Transverse colon (tissue), 4 donors: Measurements from ENCODE around the gene B4GALT7. TPM values are rescaled to one million over a fixed set of nuclear protein-coding genes. Genes with fewer than 3 reads are reported as not detected.
"Not testable (repeated sequence)": the region's sequence is repeated elsewhere in the genome, so short reads cannot be mapped to it uniquely, and the experiment has no call there.

Experiments
- DNase-seq: peaks from one replicate; pipeline ENCODE4 v3.0.0-alpha.2; 2019
- H3K27ac ChIP-seq, 4 donors: fragments of 200-600 bp; sonication (generic); 2 replicates each; pipeline ENCODE4 v1.5.1; 2016 to 2018; ENCODE audit warnings: inconsistent platforms in 4 of 4
- H3K27me3 ChIP-seq: fragments of 200-600 bp; sonication (generic); 2 replicates; pipeline ENCODE4 v1.5.1; 2017; ENCODE audit warnings: inconsistent platforms
- H3K36me3 ChIP-seq, 4 donors: fragments of 200-600 bp; sonication (generic); 2 replicates each; pipeline ENCODE4 v1.5.1; 2017 to 2019; ENCODE audit warnings: inconsistent platforms in 4 of 4
- H3K4me1 ChIP-seq, 4 donors: fragments of 200-600 bp; sonication (generic); 2 replicates each; pipeline ENCODE4 v1.5.1; 2017 to 2020; ENCODE audit warnings: inconsistent platforms in 4 of 4
- H3K4me3 ChIP-seq, 4 donors: fragments of 200-600 bp; sonication (generic); 1 replicate in 1 of 4; 2 replicates in 3 of 4; pipeline versions ENCODE4 v1.5.1 to v1.6.1; 2017 to 2019; ENCODE audit warnings: inconsistent platforms in 4 of 4
- H3K9me3 ChIP-seq, 2 donors: fragments of 200-600 bp; sonication (generic); 2 replicates each; pipeline ENCODE4 v1.5.1; 2017 to 2019; ENCODE audit warnings: inconsistent platforms in 2 of 2
- CTCF ChIP-seq, 5 experiments: fragments of 200-600 bp in 3 of 5; fragments of 450-650 bp in 2 of 5; sonication (generic) in 3 of 5; IDR thresholded peaks; 1 replicate in 2 of 5; 2 replicates in 3 of 5; pipeline ENCODE4 v1.5.1; 2016 to 2017; ENCODE audit warnings: antibody characterized with exemption in 5 of 5, inconsistent platforms in 3 of 5, mild to moderate bottlenecking in 2 of 5, moderate library complexity in 1 of 5
- EP300 ChIP-seq: sonication (generic); formaldehyde crosslinking; IDR thresholded peaks from one replicate; pipeline ENCODE4 v1.6.1; 2017; ENCODE audit warnings: antibody characterized with exemption, low read depth
- POLR2A ChIP-seq: fragments of 450-650 bp; IDR thresholded peaks from one replicate; pipeline ENCODE4 v1.6.1; 2016; ENCODE audit warnings: antibody characterized with exemption, mild to moderate bottlenecking, moderate library complexity
- POLR2AphosphoS5 ChIP-seq, 3 donors: sonication (generic); formaldehyde crosslinking; IDR thresholded peaks; one replicate each; pipeline ENCODE4 v1.6.1; 2016; ENCODE audit warnings: antibody characterized with exemption in 3 of 3
- WGBS, 2 donors: methylation state at CpG; one replicate each; pipeline ENCODE4 v1.1.5; 2018; ENCODE audit warnings: low coverage in 1 of 2; 5-methylcytosine and 5-hydroxymethylcytosine counted together
- in situ Hi-C, 4 donors: fragments of 200-750 bp; cut with MboI; loops; one replicate each; pipeline versions ENCODE4 v1.15.0 to v1.15.1; 2017; ENCODE audit warnings: low sequenced_read_pairs in 3 of 4, low pct_ligation_motif_present in 1 of 4, low pct_unique_long_range_greater_than_20kb in 1 of 4
- intact Hi-C: fragments of 100-400 bp; cut with DNase I; formaldehyde crosslinking; loops from one replicate; pipeline ENCODE4 v1.15.1; 2023; ENCODE audit warnings: low total_unique reads
- total RNA-seq, 4 donors: library from RNA; depleted of rRNA; stranded (reverse); fragments of >200 nt; gene quantifications; one replicate each; pipeline ENCODE4 v1.1.0, GENCODE V29; 2016

Gene B4GALT7
- total RNA-seq, 4 donors from 2014 or later, result 17.9 to 38.5 (median 27.0) TPM

- WGBS, 2 donors, result 93 to 100% methylated on average over 1 to 2 of the region's 2 CpGs
- TF ChIP-seq CTCF (IDR thresholded peaks at IDR 0.05), result no peak
- TF ChIP-seq POLR2A, result no peak
- no peak for TF ChIP-seq POLR2AphosphoS5 (IDR thresholded peaks at IDR 0.05)
- no peak for TF ChIP-seq EP300
- no peaks in the 10 kb centered on the region for H3K4me1 ChIP-seq
- peaks cover 0 to 35% (median 14%) of the 10 kb centered on the region in 4 donors for H3K36me3 ChIP-seq
- no peak overlapping the region for H3K4me3 ChIP-seq
- no peak for DNase-seq
- no peaks in the 10 kb centered on the region for H3K9me3 ChIP-seq
- no peak overlapping the region for H3K27ac ChIP-seq
- intact Hi-C loops, result no loop called here
- in situ Hi-C loops, result loop anchor here in 1 of 4 donors (25.0 kb wide), 1 partner anchor 442 kb away; no protein-coding TSS in a partner anchor
- no peaks in the 10 kb centered on the region for H3K27me3 ChIP-seq
Measured at GRCh38 chr5:177620560-177620959, 20.6 kb downstream of the B4GALT7 start.

GRCh38 chr5:177624172-177624571 is 24.2 kb downstream of the B4GALT7 start:
- H3K27me3 ChIP-seq, intact Hi-C loops, H3K4me3 ChIP-seq, DNase-seq, H3K36me3 ChIP-seq, H3K9me3 ChIP-seq, H3K27ac ChIP-seq, H3K4me1 ChIP-seq: not testable (repeated sequence)
- in situ Hi-C loops, result loop anchor here in 1 of 4 donors (25.0 kb wide), 1 partner anchor 438 kb away; no protein-coding TSS in a partner anchor
- WGBS, 2 donors, result 97% methylated on average over 10 of the region's 10 CpGs; no CpG with 5 or more reads in 1 of the 2 donors

GRCh38 chr5:177630186-177630585 is 30.3 kb downstream of the B4GALT7 start:
- H3K9me3 ChIP-seq, H3K4me3 ChIP-seq, DNase-seq, H3K27me3 ChIP-seq, H3K36me3 ChIP-seq, intact Hi-C loops, H3K4me1 ChIP-seq, H3K27ac ChIP-seq, in situ Hi-C loops: not testable (repeated sequence)

- H3K9me3 ChIP-seq, H3K4me1 ChIP-seq, DNase-seq, H3K4me3 ChIP-seq, intact Hi-C loops, H3K27me3 ChIP-seq, in situ Hi-C loops, H3K27ac ChIP-seq, H3K36me3 ChIP-seq: not testable (repeated sequence)
- 83 to 93% methylated on average over 1 to 3 of the region's 3 CpGs for WGBS, 2 donors
Measured at GRCh38 chr5:177634912-177635311, 35.0 kb downstream of the B4GALT7 start.

- H3K4me3 ChIP-seq, H3K36me3 ChIP-seq, DNase-seq, H3K9me3 ChIP-seq, intact Hi-C loops, H3K4me1 ChIP-seq, H3K27me3 ChIP-seq, in situ Hi-C loops, H3K27ac ChIP-seq: not testable (repeated sequence)
- no CpG with 5 or more reads among the region's 1 CpG for WGBS, 2 donors
Measured at GRCh38 chr5:177645462-177645861, 45.5 kb downstream of the B4GALT7 start.

- H3K4me3 ChIP-seq, DNase-seq, intact Hi-C loops, H3K27me3 ChIP-seq, H3K4me1 ChIP-seq, H3K9me3 ChIP-seq, H3K36me3 ChIP-seq, H3K27ac ChIP-seq, in situ Hi-C loops: not testable (repeated sequence)
- WGBS, 2 donors, result 94 to 100% methylated on average over 1 to 2 of the region's 2 CpGs
Measured at GRCh38 chr5:177651235-177651634, 51.3 kb downstream of the B4GALT7 start.

- intact Hi-C loops, in situ Hi-C loops: not testable (repeated sequence)
Measured at GRCh38 chr5:177657846-177658245, 57.9 kb downstream of the B4GALT7 start.

GRCh38 chr5:177658542-177658941 is 58.6 kb downstream of the B4GALT7 start:
- intact Hi-C loops, in situ Hi-C loops, H3K9me3 ChIP-seq, H3K36me3 ChIP-seq, H3K4me1 ChIP-seq, H3K27ac ChIP-seq, H3K27me3 ChIP-seq, DNase-seq, H3K4me3 ChIP-seq: not testable (repeated sequence)
- WGBS, 2 donors, result 60% methylated on average over 3 of the region's 3 CpGs; no CpG with 5 or more reads in 1 of the 2 donors

More at GRCh38 chr5:177657846-177658245, 57.9 kb downstream of the B4GALT7 start:
- not testable (repeated sequence) for H3K9me3 ChIP-seq, H3K27me3 ChIP-seq, H3K36me3 ChIP-seq, H3K27ac ChIP-seq, H3K4me1 ChIP-seq, H3K4me3 ChIP-seq, DNase-seq
- WGBS, 2 donors, result 41% methylated on average over 2 of the region's 2 CpGs; no CpG with 5 or more reads in 1 of the 2 donors
